ENCODE results near the gene ATP13A3.

DNA sequence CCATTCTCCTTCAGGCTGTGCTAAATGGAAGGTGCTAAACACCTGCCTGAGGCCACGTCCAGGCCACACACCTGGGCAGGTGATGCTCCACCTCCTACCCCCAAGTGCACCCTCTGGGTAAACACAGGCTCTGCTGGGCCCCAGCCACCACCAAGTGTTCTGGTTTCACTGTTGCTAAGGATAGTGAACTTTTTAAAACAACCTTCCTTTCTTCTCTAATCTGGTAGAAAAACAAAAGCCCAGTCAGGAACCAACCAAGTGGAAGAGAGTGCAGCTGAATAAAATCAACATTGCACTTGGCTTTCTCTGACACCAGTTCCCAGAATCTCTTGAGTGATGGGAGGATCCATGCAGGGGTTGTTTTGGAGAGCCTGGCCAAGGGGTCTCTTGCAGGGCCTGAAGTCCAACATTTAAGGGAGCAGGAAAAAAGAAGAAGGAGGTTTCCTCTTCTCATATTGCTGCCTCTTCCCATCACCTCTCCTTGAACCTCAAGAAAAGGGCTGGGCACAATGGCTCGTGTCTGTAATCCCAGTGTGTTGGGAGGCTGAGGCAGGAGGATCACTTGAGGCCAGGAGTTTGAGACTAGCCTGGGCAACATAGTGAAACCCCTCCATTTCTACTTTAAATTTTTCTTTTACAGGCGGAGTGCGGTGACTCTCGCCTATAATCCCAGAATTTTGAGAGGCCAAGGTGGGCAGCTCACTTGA lies 26.2 kb upstream of the ATP13A3 start:
- TF ChIP-seq, protein P1, sequence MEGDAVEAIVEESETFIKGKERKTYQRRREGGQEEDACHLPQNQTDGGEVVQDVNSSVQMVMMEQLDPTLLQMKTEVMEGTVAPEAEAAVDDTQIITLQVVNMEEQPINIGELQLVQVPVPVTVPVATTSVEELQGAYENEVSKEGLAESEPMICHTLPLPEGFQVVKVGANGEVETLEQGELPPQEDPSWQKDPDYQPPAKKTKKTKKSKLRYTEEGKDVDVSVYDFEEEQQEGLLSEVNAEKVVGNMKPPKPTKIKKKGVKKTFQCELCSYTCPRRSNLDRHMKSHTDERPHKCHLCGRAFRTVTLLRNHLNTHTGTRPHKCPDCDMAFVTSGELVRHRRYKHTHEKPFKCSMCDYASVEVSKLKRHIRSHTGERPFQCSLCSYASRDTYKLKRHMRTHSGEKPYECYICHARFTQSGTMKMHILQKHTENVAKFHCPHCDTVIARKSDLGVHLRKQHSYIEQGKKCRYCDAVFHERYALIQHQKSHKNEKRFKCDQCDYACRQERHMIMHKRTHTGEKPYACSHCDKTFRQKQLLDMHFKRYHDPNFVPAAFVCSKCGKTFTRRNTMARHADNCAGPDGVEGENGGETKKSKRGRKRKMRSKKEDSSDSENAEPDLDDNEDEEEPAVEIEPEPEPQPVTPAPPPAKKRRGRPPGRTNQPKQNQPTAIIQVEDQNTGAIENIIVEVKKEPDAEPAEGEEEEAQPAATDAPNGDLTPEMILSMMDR (conservative IDR thresholded peaks at IDR 0.05; ENCODE audit: low read depth, low read length): no peak
- no peak for TF ChIP-seq RAD21 (IDR thresholded peaks at IDR 0.05; ENCODE audit: low read length)
- no peak for TF ChIP-seq FOS (IDR thresholded peaks at IDR 0.05; ENCODE audit: low read depth, low read length)
- TF ChIP-seq POLR2A (IDR thresholded peaks at IDR 0.05; ENCODE audit: low read depth, low read length): no peak
- no peak for TF ChIP-seq RFX5 (IDR thresholded peaks at IDR 0.05; ENCODE audit: low read depth, low read length)
- TF ChIP-seq, protein P2, sequence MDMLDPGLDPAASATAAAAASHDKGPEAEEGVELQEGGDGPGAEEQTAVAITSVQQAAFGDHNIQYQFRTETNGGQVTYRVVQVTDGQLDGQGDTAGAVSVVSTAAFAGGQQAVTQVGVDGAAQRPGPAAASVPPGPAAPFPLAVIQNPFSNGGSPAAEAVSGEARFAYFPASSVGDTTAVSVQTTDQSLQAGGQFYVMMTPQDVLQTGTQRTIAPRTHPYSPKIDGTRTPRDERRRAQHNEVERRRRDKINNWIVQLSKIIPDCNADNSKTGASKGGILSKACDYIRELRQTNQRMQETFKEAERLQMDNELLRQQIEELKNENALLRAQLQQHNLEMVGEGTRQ (IDR thresholded peaks at IDR 0.05; ENCODE audit: low read depth, low read length): no peak

All from IMR-90 (cell line).